GM18498 (cell line): Measurements from ENCODE around the gene CENPT.
A peak's percentile ranks its signal among the peaks of the same experiment; 100 is the strongest.
"Not testable (repeated sequence)": the region's sequence is repeated elsewhere in the genome, so short reads cannot be mapped to it uniquely, and the experiment has no call there.

ENCODE experiments used
- ATAC-seq: cut with Tn5 transposase; IDR thresholded peaks from one replicate; pipeline ENCODE4 v1.9.1; 2021; ENCODE audit warnings: mild to moderate bottlenecking, moderate library complexity; ENCODE audit not compliant: unreplicated experiment

CENPT gene

DNA sequence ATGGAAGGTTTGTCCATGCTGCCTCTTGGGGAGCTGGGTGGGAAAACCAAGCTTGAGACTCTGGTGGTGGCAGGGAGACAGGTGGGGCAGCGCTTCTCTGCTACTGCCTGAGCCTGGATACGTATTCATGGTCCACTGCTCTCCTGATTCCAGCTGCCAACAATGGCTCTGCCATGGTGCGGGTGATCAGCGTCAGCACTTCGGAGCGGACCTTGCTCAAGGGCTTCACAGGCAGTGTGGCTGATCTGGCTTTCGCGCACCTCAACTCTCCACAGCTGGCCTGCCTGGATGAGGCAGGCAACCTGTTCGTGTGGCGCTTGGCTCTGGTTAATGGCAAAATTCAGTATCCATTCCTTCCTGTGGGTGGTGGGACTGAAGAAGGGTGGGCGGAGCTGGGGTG is 29.6 kb upstream of the CENPT start:
- ATAC-seq = no peak

DNA sequence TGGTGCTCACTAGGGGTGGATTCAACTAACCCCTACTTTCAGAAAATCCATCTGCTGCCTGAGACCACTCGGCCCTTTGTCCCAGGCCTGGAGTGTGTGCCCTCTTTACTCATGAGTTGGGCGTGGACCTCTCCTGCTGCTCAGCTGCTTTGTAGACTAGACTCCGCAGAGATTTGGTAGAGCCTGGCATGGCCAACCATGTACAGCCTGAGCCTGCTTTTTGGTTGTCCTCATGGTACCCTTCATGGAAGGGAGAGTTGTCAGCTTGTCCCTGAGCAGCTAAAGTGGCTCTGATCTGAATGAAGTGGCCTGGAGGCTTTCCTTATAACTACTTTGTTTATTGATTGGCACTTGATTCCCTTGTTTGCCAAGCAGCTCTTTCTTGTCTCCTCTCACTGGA is 26.9 kb upstream of the CENPT start:
- no peak for ATAC-seq

DNA sequence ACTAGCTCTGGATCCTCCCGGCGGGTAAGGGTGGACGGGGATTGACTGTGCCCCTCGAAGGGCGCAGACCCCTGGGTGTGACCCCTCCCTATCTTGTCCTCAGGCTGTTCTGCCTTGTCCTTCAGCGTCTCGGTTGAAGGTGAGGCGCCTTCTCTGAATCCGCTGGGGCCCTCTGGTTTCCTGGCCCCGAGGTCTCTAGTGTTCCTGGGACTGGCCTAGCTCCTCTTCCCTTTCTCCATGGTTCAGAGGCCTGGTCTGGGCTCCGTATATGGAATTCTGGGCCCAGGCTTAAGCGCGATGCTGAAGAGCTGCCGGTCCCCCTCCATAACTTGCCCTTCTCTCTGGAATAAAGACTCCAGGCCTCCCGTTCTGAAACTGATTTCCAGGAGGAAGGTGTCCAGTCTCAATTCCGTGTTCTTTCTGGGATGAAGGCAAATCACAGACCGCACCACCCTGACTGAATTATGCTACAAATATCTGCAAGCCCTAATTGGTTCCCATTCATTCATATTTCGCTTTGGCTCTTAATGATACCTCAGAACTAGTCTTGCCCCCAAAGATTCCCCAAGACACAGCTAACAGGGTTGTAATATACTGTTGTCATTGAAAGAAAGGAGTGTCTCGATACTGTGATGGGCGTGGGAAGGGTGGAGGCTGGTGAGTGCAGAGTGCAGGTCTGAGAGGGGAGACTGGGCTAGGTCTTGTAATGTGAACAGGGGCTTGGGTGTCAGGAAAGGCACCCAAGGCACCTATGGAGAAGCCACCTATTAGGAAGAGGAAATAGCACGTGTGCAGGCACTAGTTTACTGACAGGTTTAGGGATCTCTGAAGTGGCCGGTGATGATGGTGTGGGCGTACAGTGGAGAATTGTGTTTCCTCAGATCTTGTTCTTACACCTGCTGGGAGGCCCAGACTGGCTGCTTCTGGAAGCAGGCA is 26.2 kb upstream of the CENPT start:
- no peak for ATAC-seq

DNA sequence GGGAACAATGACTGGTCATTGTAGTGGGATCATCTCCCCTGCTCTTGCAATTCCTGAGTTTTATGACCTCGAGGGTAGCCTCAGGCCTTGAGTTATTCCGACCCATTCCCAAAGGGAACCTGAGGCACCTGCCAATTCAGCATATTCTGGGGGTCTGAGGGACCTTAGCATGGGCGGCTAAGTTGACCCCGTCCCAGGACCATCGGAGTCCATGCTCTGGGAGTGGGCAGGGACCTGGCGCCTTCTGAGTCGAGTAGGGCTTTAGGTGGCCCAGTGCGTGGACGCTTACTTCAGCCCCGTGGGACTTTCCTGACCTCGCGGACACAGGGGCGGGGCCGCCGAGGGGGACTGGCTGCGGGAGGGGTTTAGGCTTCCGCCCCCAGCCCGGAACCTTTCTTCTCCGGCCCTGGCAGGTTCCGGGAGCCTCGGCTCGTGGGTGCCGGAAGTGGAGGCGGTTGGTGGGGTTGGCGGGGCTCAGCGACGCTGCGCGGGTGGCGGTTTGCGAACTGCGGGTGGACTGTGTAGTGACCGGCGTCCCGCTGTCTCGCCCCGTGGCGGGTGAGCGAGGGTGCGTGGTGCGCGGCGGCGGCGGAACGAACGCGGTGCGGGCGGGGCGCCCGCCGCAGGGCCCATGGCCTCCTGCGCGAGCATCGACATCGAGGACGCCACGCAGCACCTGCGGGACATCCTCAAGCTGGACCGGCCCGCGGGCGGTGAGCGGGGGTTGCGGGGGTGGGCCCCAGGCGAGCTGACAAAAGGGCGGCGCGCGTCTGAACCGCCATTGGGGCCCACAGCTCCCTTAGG is 25.3 kb upstream of the CENPT start, which contains the start of gene EDC4:
Gene EDC4, plus strand, starts transcription at position 422 of the 804 bp plus-strand sequence. Its CDS starts 210 bp downstream, at position 632.
- peak; percentile 83 for ATAC-seq

DNA sequence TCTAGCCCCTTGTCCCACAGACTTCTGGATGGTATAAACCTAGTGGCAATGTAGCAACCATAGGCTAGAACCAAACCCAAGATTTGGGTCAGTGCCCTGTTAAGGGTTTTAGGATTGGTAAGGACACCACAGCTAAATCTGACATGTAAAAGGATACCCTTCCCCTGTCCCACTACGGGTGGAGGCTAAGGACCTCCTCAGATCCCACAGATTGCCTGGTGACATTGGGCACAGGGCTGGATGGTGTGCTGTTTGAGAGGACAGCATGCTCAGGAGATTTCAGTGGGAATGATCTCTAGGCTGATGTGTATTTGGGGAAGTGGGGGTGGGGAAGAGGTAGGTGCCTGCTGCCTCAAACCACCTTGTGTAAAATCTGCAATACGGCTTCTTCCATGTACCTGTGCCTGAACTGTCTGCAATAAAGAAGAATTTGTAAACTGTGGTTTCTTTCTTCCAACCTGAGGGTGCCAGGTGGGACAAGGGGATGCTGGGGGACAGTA is 24.7 kb upstream of the CENPT start:
- ATAC-seq = no peak

DNA sequence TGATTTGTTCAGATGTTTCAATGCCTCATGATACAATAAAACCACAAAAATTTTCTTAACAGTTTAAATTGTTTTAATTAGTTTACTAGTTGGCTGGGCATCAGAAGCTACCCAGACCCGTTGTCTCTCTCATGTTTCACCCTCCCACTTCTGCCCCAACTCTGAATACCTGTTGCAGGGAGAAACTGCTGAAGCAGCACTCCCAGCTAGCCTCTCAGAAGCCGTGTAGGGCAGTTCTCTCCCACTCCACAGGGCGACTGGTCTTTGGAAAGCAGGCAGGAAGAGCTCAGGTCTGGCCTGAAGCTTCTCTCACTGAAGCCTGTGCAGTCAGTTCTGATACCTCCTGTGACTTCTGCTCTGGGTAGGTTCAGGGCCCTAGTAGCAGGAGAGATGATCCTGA is 23.8 kb upstream of the CENPT start:
- no peak for ATAC-seq

DNA sequence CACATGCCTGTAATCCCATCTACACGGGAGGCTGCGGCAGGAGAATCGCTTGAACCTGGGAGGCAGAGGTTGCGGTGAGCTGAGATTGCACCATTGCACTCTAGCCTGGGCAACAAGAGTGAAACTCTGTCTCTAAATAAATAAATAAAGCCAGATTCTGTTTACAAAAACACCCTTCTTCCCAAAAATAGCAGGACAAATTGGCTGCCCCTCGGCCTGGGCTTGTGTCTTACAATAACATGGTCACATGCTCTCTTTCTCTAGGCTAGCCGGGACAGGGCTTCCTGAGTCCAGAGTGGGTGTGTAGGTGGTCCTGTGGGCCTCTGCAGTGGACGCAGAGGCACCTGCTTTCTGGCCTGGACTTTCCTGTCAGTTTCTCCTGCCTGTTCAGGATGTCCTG is 22.2 kb upstream of the CENPT start:
- ATAC-seq = no peak

DNA sequence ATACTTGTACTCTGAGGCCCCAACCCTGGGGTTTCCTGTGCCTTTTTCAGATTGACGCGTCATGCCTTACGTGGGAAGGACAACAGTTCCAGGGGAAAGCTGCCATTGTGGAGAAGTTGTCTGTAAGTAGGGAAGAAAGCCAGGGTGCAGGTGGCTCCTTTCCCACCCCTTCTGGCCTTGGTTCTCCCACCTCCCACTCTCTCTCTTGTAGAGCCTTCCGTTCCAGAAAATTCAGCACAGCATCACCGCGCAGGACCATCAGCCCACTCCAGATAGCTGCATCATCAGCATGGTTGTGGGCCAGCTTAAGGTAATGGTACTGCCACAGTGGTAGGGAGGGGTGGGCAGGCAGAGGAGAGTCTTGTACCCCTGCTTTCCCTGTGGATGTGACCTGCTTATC is 20.8 kb upstream of the CENPT start:
- ATAC-seq = no peak

DNA sequence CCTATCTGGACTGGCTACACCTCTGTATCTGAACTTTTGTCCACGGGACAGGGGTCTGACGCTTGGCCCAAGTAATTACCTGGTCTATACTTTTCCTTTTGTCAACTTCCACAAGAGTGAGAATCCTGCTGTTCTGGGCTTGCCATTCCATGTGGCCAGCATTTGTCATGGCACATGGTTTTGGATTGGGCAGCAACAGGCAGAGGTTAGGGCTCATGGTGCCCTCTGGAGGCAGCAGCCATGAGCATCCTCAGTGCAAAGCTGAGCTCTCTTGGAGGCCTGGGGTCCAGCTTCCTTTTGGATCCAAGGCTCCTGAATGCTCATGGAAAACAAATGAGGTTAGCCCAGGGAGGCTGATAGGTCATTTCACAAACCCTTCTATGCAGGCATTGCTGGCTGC is 17.8 kb upstream of the CENPT start:
- ATAC-seq = no peak

DNA sequence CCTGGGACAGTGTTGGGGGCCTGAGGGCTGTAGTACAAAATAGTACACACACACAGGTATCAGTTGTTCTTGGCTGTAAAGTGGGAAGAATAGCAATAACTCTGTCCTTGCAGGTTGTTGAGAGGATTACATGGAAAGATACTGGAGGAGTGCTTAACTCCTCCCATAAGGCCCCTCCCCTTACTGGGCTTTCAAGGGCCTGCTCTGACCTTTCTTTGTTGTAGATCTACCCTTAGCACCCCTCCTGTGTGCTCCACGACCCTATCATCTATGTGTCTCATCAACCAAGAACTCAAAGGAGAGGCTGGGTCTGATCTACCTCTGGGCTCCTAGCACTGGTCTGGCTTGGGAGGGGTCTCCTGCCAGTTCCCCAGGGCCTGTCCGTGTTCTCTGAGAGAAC is 17.1 kb upstream of the CENPT start:
- no peak for ATAC-seq

DNA sequence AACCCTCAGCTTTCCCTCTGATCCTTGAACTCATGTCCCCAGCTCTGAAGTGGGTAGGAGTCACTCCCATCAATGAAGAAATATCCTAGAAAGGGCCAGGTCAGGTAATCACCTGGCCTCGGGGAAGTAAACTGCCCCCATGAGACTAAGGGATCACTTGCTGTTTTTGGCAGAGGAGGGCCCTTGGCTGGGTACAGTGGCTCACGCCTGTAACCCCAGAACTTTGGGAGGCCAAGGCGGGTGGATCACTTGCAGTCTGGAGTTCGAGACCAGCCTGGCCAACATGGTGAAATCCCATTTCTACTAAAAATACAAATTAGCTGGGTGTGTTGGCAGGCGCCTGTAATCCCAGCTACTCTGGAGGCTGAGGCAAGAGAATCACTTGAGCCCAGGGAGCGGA is 16.6 kb upstream of the CENPT start:
- not testable (repeated sequence) for ATAC-seq

DNA sequence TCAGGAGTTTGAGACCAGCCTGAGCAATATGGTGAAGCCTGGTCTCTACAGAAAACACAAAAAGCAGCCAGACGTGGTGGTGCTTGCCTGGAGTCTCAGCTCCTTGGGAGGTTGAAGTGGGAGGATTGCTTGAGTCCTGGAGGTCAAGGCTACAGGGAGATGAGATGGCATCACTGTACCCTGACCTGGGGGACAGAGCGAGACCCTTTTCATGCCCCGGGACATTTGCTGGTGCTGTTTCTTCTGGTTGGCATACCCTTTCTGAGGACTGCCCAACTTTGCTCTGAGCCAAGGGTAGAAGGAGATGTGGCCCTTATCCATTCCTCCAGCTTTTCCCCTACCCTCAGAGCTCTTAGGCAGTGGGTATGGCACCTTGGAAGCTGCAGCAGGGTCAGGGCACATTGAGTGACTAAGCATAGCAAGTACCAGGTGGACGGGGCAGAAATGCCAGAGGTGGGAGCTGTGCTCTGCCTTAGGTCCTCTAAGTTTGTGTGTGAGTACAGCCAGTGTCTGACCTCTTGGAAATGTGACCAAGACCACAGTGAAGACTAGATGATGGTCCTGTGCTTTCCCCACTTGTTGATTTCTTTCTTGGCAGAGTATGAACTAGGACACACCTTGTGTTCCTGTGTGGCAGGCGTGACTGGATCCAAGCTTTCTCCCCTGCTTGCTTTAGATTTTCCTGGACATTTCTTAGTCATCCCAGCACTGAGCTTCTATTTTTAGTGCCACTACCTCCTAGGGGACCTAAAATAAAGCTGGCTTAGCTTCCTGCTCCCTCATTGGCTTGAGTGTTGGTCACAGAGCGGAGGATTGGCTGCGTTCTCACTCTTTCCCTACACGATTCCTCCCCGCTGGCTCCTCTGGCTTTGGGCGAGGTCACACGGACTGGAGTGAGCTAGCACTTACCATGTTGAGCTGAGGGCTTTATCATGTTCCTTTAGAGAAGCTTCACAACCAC is 15.4 kb upstream of the CENPT start:
- ATAC-seq = no peak

DNA sequence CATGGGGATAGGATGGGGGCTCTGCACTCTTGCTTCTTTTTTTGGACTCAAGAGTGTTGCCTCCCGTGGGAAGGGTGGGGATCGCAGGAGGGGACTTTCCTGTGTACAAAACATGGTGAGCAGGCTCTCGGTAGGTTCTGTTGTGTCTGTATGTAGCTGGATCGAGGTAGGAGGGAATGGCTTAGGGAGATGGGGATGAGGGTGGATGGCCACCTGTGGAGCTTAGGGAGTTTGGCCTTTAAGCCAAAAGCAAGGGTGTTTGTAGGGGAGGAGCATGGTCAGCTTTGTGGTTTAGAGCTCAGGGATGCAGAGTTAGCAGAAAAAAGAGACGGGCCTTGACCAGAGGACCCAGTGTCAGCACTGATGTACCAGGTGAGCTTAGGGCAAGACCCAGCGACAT is 14.4 kb upstream of the CENPT start:
- ATAC-seq = no peak

DNA sequence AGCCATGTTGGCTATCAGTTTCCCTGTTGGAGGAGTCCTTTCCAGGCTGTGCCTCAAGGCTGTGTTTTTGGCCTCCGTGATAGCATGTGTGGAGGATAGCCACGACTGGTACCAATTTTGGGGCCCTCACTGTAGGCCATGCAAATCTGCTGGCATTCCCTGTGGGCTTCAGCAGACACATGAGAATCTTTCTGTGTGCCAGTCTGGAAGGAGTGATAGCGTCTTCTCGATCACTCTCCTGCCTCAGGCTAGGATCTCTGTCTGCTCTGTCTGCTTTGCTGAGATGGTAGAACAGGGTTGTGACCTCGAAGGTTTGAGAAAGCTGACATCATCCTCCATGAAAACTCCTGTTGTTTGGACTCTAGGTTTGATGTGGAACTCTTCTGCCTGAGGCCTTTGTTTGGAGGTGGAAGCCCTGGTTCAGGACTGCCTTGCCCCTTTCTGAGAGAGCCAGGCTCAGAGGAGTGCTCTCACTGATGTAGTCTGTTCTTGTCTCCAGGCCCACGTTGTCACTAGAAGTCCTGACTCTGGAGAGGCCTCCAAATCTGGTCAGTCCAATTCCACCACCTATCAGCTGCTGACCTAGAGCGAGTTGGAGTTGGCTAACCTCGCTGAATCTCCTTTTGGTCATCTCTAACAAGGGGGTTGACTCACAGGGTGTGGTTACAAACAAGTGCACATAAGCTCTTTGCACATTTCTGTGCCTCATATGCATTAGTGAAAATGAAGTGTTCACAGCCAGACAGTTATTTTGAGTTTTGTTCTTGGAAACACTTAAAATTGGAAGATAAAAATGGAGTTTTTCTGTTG is 13.3 kb upstream of the CENPT start:
- no peak for ATAC-seq

DNA sequence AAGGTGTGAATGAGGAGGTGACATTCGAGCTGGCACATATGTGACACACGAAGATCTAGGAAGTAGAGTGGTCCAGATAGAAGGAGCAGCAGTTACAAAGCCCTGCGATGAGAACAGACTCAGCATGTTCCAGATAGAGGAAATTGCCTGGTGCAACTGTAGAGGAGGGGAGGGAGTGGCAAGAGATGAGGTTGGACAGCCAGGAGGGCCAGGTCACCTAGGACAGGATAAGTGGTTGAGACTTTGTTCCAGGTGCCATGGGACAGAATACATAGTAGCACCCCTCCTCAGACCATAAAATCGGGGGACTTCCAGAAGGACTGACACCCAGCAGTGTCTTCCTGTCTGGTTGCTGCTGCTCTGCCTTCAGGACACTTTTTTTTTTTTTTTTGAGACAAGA is 11.0 kb upstream of the CENPT start:
- no peak for ATAC-seq

DNA sequence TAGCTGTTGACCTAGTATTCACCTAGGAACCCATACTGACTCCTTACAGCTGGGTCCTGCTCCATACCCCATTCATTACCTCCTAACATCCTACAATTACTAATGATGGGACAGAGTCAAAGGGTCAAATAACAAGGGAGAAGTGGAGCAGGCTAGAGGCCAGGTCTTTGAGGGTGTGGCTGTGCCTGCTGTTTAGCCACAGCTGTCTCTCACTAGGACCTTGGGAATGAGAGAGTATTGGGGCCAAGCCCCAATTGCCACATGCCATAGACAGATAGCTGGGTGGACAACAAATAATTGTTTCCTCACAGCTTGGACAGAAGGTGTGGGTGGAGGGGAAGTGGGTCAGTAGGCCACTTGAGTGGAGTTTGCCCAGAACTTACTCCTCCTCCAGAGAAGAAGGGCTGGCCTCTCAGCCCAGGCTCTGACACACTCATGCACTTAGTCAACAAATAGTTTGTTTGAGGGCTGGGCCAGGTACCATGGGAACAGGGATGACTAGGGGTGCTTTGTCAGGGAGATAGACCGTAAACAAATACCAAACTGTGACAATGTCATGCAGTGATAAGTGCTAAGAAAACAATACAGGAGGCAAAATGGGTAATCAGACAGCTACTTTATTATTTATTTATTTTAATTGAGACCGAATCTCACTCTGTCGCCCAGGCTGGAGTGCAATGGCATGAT is 10.2 kb upstream of the CENPT start:
- no peak for ATAC-seq

DNA sequence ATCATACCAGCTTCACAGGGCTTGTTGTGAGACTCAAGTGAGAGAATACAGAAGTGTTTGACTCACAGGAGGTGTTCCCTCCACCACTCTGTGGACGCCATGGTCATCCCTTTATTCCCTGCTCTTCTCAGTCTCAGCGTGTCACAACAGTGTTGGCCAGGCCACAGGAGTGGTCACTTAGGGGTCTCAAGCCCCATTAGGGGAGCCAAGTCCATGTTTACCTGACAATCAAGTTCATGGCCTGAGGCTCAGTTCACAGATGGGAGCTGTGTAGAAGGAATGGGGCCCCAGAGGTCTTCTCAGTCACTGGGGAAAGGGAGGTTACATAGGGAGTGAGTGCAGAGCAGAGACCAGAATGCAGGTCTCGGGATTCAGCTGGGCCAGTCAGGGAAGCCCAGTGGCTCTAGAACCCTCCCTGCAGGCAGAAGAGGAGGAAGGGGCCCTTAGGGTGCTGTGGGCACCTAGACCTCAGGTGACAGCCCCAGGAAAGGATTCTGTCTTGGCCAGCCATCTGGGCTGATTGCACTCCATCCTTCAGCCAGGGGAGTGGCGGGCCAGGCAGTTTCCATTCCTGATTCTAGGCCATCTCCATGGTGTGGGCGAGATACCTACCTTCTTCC is 9.5 kb upstream of the CENPT start:
- ATAC-seq = no peak

DNA sequence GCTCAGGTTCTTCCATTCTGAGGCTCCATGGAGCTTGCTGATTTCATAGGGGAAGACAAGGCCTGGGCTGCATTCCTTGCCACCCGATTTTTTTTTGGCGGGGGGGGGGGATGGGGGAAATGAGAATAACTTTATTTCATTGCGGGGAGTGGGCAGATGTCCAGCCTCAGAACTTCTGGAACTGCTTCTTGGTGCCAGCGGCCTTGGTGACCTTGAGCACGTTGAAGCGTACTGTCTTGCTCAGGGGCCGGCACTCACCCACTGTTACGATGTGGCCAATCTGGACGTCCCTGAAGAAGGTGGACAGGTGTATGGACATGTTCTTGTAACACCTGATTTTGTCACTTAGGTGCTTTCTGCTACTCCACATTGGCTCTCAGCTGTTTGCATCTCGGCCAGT is 8.3 kb upstream of the CENPT start:
- no peak for ATAC-seq

DNA sequence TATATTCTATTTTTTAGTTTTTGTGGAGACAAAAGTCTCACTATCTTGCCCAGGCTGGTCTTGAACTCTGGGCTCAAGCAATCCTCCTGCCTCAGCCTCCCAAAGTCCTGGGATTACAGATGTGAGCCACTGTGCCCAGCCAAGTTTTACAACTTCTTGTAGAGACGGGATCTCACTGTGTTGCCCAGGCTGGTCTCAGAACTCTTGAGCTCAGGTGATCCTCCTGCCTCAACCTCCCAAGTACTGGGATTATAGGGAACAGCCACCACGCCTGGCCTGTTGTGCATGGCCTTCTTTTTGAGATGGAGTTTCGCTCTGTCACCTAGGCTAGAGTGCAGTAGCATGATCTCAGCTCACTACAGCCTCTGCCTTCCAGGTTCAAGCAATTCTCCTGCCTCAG is 6.2 kb upstream of the CENPT start:
- ATAC-seq = no peak
